Bronchial epithelial cell (primary cell): ENCODE measurements around the gene SARS1. TPM values are rescaled to one million over a fixed set of nuclear protein-coding genes. Genes with fewer than 3 reads are reported as not detected.
"Not testable (repeated sequence)": the region's sequence is repeated elsewhere in the genome, so short reads cannot be mapped to it uniquely, and the experiment has no call there.

Experiments used
- DNase-seq: peaks from one replicate; pipeline ENCODE4 v3.0.0-alpha.2; 2010; ENCODE audit warnings: low read depth
- FAIRE-seq: peaks from 2 replicates; lab custom pipeline; 2011; peaks lifted over from hg19 to GRCh38; lab: Jason Lieb, UNC
- H3K27me3 ChIP-seq: 2 replicates; pipeline ENCODE4 v1.5.1; 2011; ENCODE audit warnings: low read length; ENCODE audit not compliant: control insufficient read depth, insufficient read depth
- H3K36me3 ChIP-seq: 2 replicates; pipeline ENCODE4 v1.5.1; 2011; ENCODE audit warnings: low read length; ENCODE audit not compliant: control insufficient read depth, insufficient read depth
- H3K4me3 ChIP-seq: 2 replicates; pipeline ENCODE4 v1.5.1; 2011; ENCODE audit warnings: mild to moderate bottlenecking, low read depth, low read length, control low read depth
- total RNA-seq: library from RNA; depleted of rRNA; stranded (reverse); fragments of >200 nt; gene quantifications from 2 replicates; pipeline ENCODE4 v1.2.1, GENCODE V29; 2014
- TF ChIP-seq, protein P1 (sequence below): IDR thresholded peaks from 2 replicates; pipeline ENCODE4 v1.5.1; 2011; ENCODE audit warnings: mild to moderate bottlenecking, moderate library complexity, low read length, control low read depth, inconsistent platforms; ENCODE audit not compliant: insufficient read depth, severe bottlenecking

Gene SARS1
- total RNA-seq, 1 donor from 2014 or later: 572 TPM

DNA sequence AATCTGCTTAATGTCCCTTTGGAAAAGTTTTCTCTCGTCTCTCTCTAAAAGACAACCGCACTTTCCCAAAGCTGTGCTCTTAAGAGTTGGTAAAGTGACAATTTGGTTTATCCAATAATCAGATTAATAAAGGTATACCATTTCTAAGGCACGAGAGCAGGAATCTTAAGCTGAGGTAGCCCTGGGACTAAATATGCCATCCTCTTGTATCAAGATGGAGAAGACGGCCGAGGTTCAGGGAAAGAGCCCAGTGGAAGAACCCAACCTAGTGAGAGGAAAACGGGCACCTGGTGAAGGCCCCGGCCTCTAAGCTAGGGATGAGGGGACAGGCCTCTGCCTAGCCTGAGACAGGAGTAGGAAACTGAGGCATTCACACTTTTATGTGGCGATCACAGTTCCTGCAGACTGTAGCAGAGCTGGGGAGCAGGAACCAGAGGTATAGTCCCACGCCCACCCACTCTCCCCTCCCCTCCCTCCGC, 334 bp upstream of the SARS1 start:
- TF ChIP-seq, protein P1, sequence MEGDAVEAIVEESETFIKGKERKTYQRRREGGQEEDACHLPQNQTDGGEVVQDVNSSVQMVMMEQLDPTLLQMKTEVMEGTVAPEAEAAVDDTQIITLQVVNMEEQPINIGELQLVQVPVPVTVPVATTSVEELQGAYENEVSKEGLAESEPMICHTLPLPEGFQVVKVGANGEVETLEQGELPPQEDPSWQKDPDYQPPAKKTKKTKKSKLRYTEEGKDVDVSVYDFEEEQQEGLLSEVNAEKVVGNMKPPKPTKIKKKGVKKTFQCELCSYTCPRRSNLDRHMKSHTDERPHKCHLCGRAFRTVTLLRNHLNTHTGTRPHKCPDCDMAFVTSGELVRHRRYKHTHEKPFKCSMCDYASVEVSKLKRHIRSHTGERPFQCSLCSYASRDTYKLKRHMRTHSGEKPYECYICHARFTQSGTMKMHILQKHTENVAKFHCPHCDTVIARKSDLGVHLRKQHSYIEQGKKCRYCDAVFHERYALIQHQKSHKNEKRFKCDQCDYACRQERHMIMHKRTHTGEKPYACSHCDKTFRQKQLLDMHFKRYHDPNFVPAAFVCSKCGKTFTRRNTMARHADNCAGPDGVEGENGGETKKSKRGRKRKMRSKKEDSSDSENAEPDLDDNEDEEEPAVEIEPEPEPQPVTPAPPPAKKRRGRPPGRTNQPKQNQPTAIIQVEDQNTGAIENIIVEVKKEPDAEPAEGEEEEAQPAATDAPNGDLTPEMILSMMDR: no peak
- Histone ChIP-seq H3K27me3 (no peaks in the 10 kb centered on the region), H3K36me3 (peaks cover 9% of the 10 kb centered on the region), H3K4me3 (peak overlapping the region; percentile 96)
- FAIRE-seq: no peak
- no peak for DNase-seq

DNA sequence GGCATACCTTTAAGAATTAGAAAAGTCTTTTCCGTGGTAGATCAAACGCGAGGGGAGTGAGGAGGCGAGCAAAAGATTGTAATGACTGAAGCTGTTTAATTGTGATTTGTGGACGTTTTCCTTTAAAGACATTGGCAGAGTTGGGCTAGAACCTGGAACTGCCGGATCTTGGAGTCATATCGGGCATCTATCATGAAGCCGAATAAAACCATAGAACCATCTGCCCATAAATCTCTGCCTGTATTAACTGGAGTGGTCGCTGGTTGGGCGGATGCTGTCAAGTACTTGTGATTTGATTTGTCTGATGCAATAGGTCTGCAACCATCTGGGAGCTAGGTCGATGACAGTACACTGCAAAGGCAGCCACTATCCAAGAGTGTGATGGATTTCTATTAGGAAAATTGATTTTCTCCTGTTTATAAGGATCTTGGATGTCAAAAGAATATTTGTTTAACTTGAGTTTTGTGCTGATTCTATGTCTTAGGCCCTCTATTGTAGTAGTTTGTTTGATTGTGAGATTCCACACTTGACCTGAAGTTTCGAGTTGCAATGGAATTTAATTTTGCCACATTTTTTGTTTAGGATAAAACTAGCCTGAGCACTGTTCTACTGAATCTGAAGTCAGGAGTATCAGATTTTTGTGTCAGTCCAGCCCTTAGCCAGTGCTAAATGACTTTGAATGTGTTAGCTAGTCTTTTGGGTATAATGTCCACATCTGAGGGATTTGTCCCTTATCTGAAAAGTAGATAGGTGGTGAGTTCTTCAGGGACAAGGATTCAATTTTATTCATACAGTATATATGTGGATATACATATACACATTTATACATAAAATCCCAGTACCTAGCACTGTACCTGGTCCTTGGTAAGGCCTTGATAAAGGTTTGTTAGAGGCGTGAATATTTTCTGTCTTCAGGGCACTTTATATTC, 1.2 kb downstream of the SARS1 start:
- DNase-seq (peak; percentile 76), FAIRE-seq (no peak)
- Histone ChIP-seq H3K27me3 (no peaks in the 10 kb centered on the region), H3K36me3 (peaks cover 12% of the 10 kb centered on the region), H3K4me3 (peak overlapping the region; percentile 96)
- TF ChIP-seq, protein P1: no peak

DNA sequence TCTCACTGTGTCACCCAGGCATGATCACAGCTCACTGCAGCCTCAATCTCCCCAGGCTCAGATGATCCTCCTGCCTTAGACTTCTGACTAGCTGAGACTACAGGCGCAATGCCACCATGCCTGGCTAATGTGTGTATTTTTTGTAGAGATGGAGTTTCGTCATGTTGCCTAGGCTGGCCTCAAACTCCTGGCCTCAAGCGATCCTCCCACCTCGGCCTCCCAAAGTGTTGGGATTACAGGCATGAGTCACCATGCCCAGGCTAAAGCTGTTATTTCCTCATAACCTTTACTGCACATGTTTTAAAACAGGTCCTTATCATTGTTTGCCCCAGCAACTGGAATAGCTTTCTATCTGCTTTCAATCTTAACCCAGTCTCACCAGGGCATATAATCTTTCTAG, 2.9 kb downstream of the SARS1 start:
- DNase-seq (no peak), FAIRE-seq (no peak)
- TF ChIP-seq, protein P1: no peak
- Histone ChIP-seq H3K36me3 (peaks cover 12% of the 10 kb centered on the region), H3K4me3 (no peak overlapping the region), H3K27me3 (no peaks in the 10 kb centered on the region)

DNA sequence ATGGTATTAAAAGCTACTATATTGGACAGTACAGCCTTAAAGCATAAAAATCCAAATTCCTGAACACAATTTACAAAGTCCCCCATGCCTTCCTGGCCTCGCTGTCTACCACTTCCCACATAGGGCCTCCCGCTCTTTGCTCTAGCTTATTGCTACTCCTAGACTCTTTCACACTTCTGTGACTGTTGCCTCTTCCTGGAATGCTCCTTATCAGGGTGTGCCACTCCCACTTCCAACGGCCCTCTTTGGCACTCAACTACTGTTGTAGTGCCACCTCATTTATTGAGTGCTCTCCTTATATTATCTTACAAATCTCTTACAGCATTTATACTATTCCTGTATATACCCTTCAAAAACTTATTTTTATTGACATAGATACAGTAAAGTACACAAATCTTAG, 4.8 kb downstream of the SARS1 start:
- no peak for FAIRE-seq
- no peak for DNase-seq
- H3K36me3 ChIP-seq: peaks cover 12% of the 10 kb centered on the region
- H3K27me3 ChIP-seq: no peaks in the 10 kb centered on the region
- TF ChIP-seq, protein P1: no peak
- H3K4me3 ChIP-seq: no peak overlapping the region

DNA sequence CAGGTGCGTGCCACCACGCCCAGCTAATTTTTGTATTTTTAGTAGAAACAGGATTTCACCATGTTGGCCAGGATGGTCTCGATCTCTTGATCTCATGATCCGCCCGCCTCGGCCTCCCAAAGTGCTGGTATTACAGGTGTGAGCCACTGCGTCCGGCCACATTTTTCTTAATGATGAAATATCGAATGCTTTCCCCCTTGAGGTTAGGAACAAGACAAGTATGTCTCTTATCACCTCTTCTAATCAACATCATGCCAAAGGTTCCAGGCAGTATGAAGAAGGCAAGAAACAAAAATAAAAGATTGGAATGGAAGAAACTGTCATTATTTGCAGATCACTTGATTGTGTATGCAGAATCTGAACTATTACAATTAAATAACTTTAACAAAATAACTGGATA, 7.5 kb downstream of the SARS1 start:
- not testable (repeated sequence) for H3K4me3 ChIP-seq, FAIRE-seq, H3K27me3 ChIP-seq, DNase-seq
- peaks cover 11% of the 10 kb centered on the region for H3K36me3 ChIP-seq

DNA sequence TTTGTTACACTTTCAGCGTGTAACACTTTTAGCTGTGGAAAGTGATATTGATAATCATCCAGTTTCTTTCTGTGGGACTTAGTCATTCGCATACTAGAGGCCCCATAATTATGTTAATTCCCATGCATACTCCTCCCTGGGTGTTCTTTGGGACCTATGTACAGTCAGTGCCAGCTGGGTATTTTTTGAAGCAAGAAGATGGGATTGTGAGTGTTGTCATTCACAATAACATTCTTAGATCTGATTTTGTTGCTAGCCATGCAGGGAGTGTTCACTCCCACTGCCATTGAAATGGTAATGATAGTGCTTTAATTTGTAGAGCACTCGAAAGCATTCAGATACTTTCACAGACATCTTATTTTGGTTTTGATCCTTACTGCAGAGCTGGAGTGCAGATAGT, 11.6 kb downstream of the SARS1 start:
- Histone ChIP-seq H3K27me3 (no peaks in the 10 kb centered on the region), H3K4me3 (no peak overlapping the region), H3K36me3 (peaks cover 23% of the 10 kb centered on the region)
- no peak for FAIRE-seq
- no peak for DNase-seq
- TF ChIP-seq, protein P1: no peak
